ENCODE measurements around the gene TRIM10.

- TF ChIP-seq CTCF (IDR thresholded peaks at IDR 0.05) (no peak), POLR2A (IDR thresholded peaks at IDR 0.05) (no peak)
These were observed 31.5 kb downstream of the TRIM10 start for GRCh38 chr6:30129265-30130178.
